GM10847 (cell line): Measurements from ENCODE around the gene LINC00632.

Source experiments
- POLR2A ChIP-seq: IDR thresholded peaks from 2 replicates; pipeline ENCODE4 v1.6.1; 2011; ENCODE audit not compliant: insufficient read length; ENCODE audit errors: extremely low read depth

Gene LINC00632

DNA sequence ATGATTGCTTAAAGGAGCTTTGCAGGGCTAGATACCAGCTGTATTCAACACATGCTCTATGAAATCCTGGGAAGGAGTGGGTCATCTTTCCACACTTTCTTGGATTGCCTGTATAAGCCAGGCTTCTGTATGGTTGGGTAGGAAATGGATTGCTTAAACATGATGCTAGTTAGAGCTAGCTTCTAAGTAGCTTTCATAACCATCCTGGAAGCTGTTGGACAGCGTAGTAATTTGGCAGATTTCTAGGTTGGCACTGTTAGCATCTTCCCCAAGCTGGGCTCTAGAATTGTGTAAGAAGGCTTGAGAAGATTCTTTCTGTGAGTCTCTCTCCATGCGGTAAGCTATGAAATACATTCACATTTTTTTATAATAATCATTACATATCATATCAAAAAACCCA is 127.3 kb downstream of the LINC00632 start:
- no peak for TF ChIP-seq POLR2A
